ENCODE data around the gene TPGS2.

- no peak for TF ChIP-seq POLR2AphosphoS5 (IDR thresholded peaks at IDR 0.05; ENCODE audit: borderline replicate concordance, low read depth, low read length)
- no peak for TF ChIP-seq EZH2 (IDR thresholded peaks at IDR 0.05)
Measured at GRCh38 chr18:36752929-36753865, 75.6 kb downstream of the TPGS2 start.

Data from SK-N-MC (cell line).